Gastrocnemius medialis (tissue), 4 donors: Measurements from ENCODE around the gene C1QTNF9.

Experiments used
- POLR2A ChIP-seq, 2 donors: fragments of 450-650 bp; IDR thresholded peaks; one replicate each; pipeline ENCODE4 v1.6.1; 2017; ENCODE audit warnings: antibody characterized with exemption in 2 of 2, mild to moderate bottlenecking in 2 of 2, moderate library complexity in 2 of 2
- TF ChIP-seq, protein P1 (sequence below), 5 experiments: fragments of 450-650 bp in 3 of 5; fragments of 200-600 bp in 2 of 5; sonication (generic) in 2 of 5; IDR thresholded peaks in 4 of 5; conservative IDR thresholded peaks in 1 of 5; 1 replicate in 4 of 5; 2 replicates in 1 of 5; pipeline ENCODE4 v1.5.1; 2016 to 2019; ENCODE audit warnings: antibody characterized with exemption in 5 of 5, mild to moderate bottlenecking in 3 of 5, moderate library complexity in 3 of 5

- no peak for TF ChIP-seq POLR2A (IDR thresholded peaks at IDR 0.05)
- TF ChIP-seq, protein P1, sequence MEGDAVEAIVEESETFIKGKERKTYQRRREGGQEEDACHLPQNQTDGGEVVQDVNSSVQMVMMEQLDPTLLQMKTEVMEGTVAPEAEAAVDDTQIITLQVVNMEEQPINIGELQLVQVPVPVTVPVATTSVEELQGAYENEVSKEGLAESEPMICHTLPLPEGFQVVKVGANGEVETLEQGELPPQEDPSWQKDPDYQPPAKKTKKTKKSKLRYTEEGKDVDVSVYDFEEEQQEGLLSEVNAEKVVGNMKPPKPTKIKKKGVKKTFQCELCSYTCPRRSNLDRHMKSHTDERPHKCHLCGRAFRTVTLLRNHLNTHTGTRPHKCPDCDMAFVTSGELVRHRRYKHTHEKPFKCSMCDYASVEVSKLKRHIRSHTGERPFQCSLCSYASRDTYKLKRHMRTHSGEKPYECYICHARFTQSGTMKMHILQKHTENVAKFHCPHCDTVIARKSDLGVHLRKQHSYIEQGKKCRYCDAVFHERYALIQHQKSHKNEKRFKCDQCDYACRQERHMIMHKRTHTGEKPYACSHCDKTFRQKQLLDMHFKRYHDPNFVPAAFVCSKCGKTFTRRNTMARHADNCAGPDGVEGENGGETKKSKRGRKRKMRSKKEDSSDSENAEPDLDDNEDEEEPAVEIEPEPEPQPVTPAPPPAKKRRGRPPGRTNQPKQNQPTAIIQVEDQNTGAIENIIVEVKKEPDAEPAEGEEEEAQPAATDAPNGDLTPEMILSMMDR (IDR thresholded peaks at IDR 0.05 in 4 of 5, conservative IDR thresholded peaks at IDR 0.05 in 1 of 5) = no peak
These were observed 29.3 kb downstream of the C1QTNF9 start for GRCh38 chr13:24338721-24339120.
